GM12878 (cell line): Measurements from ENCODE around the gene TMEM208. TPM values are rescaled to one million over a fixed set of nuclear protein-coding genes. Genes with fewer than 3 reads are reported as not detected.

ENCODE experiments used
- ATAC-seq: fragments of 200-7000 bp; cut with Tn5 transposase; 3 replicates; pipeline ENCODE4 v1.9.1; 2020; ENCODE audit warnings: mild to moderate bottlenecking, moderate library complexity
- BruUV-seq: library from RNA; stranded (reverse); fragments of 400-500 nt; replicated peaks from 2 replicates; lab custom pipeline; 2021; lab: Mats Ljungman, UMichigan
- CTCF ChIA-PET: fragments of 300-600 bp; sonication (Branson Sonifier 250); formaldehyde crosslinking; extraction: SDS; loops from one replicate; lab custom pipeline; 2021; ENCODE audit warnings: inconsistent platforms; lab: Yijun Ruan, JAX
- POLR2A ChIA-PET: fragments of 350-600 bp; formaldehyde crosslinking; extraction: SDS; loops from one replicate; lab custom pipeline; 2021; ENCODE audit warnings: inconsistent platforms; lab: Charles Lee
- RAD21 ChIA-PET: fragments of 300-600 bp; sonication (Branson Sonifier 250); formaldehyde crosslinking; loops from one replicate; lab custom pipeline; 2023; ENCODE audit warnings: antibody characterized with exemption; ENCODE audit not compliant: unreplicated experiment; lab: Charles Lee
- SMC1A ChIA-PET: fragments of 300-600 bp; sonication (Branson Sonifier 250); formaldehyde crosslinking; loops from one replicate; lab custom pipeline; 2023; ENCODE audit not compliant: unreplicated experiment, uncharacterized antibody; lab: Charles Lee
- DNase-seq: peaks from one replicate; pipeline ENCODE4 v3.0.0-alpha.2; 2011; ENCODE audit warnings: low read depth, low spot score
- FAIRE-seq: peaks from 3 replicates; lab custom pipeline; 2011; peaks lifted over from hg19 to GRCh38; lab: Jason Lieb, UNC
- H2AFZ ChIP-seq: 2 replicates; pipeline ENCODE4 v1.6.0; 2011; ENCODE audit warnings: low read depth, low read length, control low read depth; ENCODE audit not compliant: control insufficient read depth
- H3K27ac ChIP-seq: 2 replicates; pipeline ENCODE4 v1.5.1; 2011; ENCODE audit warnings: control low read depth; ENCODE audit not compliant: control insufficient read depth, insufficient read depth
- H3K27me3 ChIP-seq, 2 experiments: replicated peaks in 1 of 2; 2 replicates each; pipeline versions ENCODE4 v1.6.0 to v1.6.1; 2011; ENCODE audit warnings: low read length in 1 of 2; ENCODE audit not compliant: control insufficient read depth in 2 of 2, insufficient read depth in 2 of 2
- H3K36me3 ChIP-seq, 2 experiments: 2 replicates each; pipeline ENCODE4 v1.5.1; 2011; ENCODE audit warnings: low read length in 1 of 2; ENCODE audit not compliant: control insufficient read depth in 2 of 2, insufficient read depth in 2 of 2
- H3K4me1 ChIP-seq: 2 replicates; pipeline ENCODE4 v1.6.1; 2011; ENCODE audit warnings: mild to moderate bottlenecking, low read length, moderate library complexity, mixed read lengths; ENCODE audit not compliant: control insufficient read depth, insufficient read depth
- H3K4me2 ChIP-seq: 2 replicates; pipeline ENCODE4 v1.6.0; 2011; ENCODE audit warnings: control low read depth; ENCODE audit not compliant: control insufficient read depth, insufficient read depth
- H3K4me3 ChIP-seq: fragments of 200-600 bp; sonication (generic); 2 replicates; pipeline ENCODE4 v1.5.1; 2016
- H3K79me2 ChIP-seq: 2 replicates; pipeline ENCODE4 v1.6.0; 2011; ENCODE audit warnings: low read length; ENCODE audit not compliant: control insufficient read depth, insufficient read depth
- H3K9ac ChIP-seq: 2 replicates; pipeline ENCODE4 v1.8.0; 2011; ENCODE audit warnings: low read length, control low read depth, mixed read lengths; ENCODE audit not compliant: control insufficient read depth, insufficient read depth
- H3K9me3 ChIP-seq: replicated peaks from 3 replicates; pipeline ENCODE4 v1.5.1; 2011; ENCODE audit warnings: mild to moderate bottlenecking, low read length; ENCODE audit not compliant: control insufficient read depth, insufficient read depth
- H4K20me1 ChIP-seq: 2 replicates; pipeline ENCODE4 v1.6.0; 2011; ENCODE audit not compliant: control insufficient read depth, insufficient read depth
- BACH1 ChIP-seq: fragments of 450-650 bp; IDR thresholded peaks from 2 replicates; pipeline ENCODE4 v1.6.1; 2017; ENCODE audit warnings: mild to moderate bottlenecking, borderline replicate concordance
- BHLHE40 ChIP-seq, 2 experiments: fragments of 450-650 bp in 1 of 2; IDR thresholded peaks; 2 replicates each; pipeline ENCODE4 v1.6.1; 2011 to 2017; ENCODE audit warnings: low read depth in 2 of 2, borderline replicate concordance in 1 of 2, improper control_type of control experiment in 1 of 2, low read length in 1 of 2, mild to moderate bottlenecking in 1 of 2
- EGR1 ChIP-seq, 2 experiments: IDR thresholded peaks; 1 replicate in 1 of 2; 2 replicates in 1 of 2; pipeline ENCODE4 v1.6.1; 2011 to 2012; ENCODE audit warnings: low read depth in 2 of 2, low read length in 2 of 2, borderline replicate concordance in 1 of 2, mild to moderate bottlenecking in 1 of 2, moderate library complexity in 1 of 2
- IKZF1 ChIP-seq: fragments of 450-650 bp; conservative IDR thresholded peaks from 2 replicates; pipeline ENCODE4 v1.6.1; 2017; ENCODE audit warnings: antibody characterized with exemption, mild to moderate bottlenecking
- MEF2B ChIP-seq: fragments of 450-650 bp; IDR thresholded peaks from 2 replicates; pipeline ENCODE4 v1.6.1; 2018; ENCODE audit warnings: mild to moderate bottlenecking, moderate library complexity; ENCODE audit not compliant: partially characterized antibody, poor library complexity, severe bottlenecking
- POLR2AphosphoS2 ChIP-seq: IDR thresholded peaks from 2 replicates; pipeline ENCODE4 v1.6.1; 2011; ENCODE audit warnings: low read depth, mild to moderate bottlenecking, low read length, improper control_type of control experiment, moderate library complexity
- POLR2AphosphoS5 ChIP-seq: IDR thresholded peaks from 2 replicates; pipeline ENCODE4 v1.6.1; 2011; ENCODE audit warnings: mild to moderate bottlenecking, low read length, inconsistent platforms
- TCF3 ChIP-seq: IDR thresholded peaks from 2 replicates; pipeline ENCODE4 v1.6.1; 2012; ENCODE audit warnings: low read depth, mild to moderate bottlenecking, low read length, borderline replicate concordance; ENCODE audit not compliant: insufficient read depth
- WGBS: methylation state at CpG from one replicate; pipeline ENCODE4 v1.1.6; 2016; ENCODE audit warnings: low lambda C conversion rate; ENCODE audit not compliant: insufficient replicate concordance, insufficient coverage; ENCODE audit errors: missing lambda C conversion rate; 5-methylcytosine and 5-hydroxymethylcytosine counted together
- in situ Hi-C: fragments of 300-500 bp; cut with MboI; formaldehyde crosslinking; loops from 9 replicates; pipeline ENCODE4 v1.14.3; 2018; ENCODE audit warnings: mixed read lengths
- intact Hi-C: fragments of 100-400 bp; cut with micrococcal nuclease; formaldehyde crosslinking; loops from one replicate; pipeline ENCODE4 v1.14.2; 2022; ENCODE audit not compliant: unreplicated experiment
- polyA plus RNA-seq, 11 experiments: library from polyadenylated mRNA; depleted of rRNA in 4 of 11; unstranded in 6 of 11; stranded (reverse) in 5 of 11; fragments of >200 nt; fragmentation: Nextera tagmentation in 4 of 11; fragmentation: Illumina TruSeq in 1 of 11; extraction: Ambion mirVana in 4 of 11; extraction: Trizol in 1 of 11; gene quantifications; 1 replicate in 1 of 11; 2 replicates in 10 of 11; pipeline versions ENCODE4 v1.2.1 to v1.2.3, GENCODE V29; 2011 to 2016; ENCODE audit warnings: inconsistent platforms in 2 of 11, missing spikeins in 2 of 11, low read depth in 1 of 11
- total RNA-seq, 4 experiments: library from RNA; depleted of rRNA in 3 of 4; stranded (reverse); fragments of >200 nt in 3 of 4; fragmentation: Illumina TruSeq in 1 of 4; extraction: Trizol in 1 of 4; gene quantifications; 2 replicates each; pipeline versions ENCODE4 v1.2.1 to v1.2.3, GENCODE V29; 2013 to 2021

TMEM208 gene
- total and polyA plus RNA-seq, 10 of the 15 experiments (the other 5 are each of a cell fraction or from before 2014, with no cell fraction given): 34.1 to 244 (median 54.1) TPM

DNA sequence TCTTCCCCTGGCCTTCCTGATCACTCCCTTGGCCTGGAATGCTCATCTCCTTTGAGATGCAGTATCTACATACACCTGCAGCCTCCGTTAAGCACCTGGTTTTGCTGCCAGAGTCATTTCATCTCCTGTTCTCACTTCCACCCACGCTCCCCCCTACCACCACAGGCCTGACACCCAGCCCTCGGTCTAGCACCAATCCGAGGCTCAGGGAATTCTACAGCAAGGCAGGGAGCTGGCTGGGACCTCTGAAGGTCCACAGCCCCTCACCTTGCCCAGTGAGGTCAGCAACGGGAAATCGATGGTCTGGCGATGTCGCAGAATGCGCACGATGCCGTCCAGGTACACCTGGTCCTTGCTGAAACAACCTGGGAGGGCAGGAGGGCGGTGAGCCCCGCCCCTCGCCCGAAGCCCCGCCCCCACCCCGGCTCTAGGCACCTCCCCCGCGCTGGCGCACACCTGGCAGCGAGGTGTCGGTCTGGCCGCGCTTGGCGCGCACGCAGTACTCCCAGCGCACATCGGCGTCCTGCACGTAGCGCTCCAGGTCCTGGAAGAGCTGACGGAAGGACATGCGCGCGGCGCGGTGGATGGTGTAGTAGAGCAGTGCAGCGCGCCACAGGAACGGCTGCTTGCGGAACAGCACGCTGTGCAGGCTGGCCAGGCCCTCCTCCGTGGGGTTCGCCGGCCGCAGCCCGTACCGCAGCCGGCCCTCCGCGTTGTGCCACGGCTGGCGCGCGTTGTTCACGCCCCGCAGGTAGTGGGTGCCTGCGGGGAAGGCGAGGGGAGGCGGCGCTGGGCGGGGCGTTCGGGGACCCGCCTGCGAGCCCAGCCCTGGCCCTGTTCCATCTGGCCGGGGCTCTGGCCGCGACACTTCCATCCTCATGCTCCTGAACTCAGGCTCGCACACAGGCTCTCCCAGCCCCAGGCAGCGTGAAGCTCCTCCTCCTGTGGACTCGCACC is 48.9 kb upstream of the TMEM208 start:
- Histone ChIP-seq H3K27me3 (no peaks in the 10 kb centered on the region), H3K9ac (no peak overlapping the region), H3K4me2 (peak overlapping the region; percentile 97), H3K27ac (no peak overlapping the region), H3K79me2 (peaks cover 2% of the 10 kb centered on the region), H3K4me1 (peaks cover 28% of the 10 kb centered on the region), H4K20me1 (no peaks in the 10 kb centered on the region; the same call in 1 of the 2 replicates), H3K9me3 (no peaks in the 10 kb centered on the region), H3K4me3 (peak overlapping the region; percentile 55; the same call in 1 of the 2 replicates), H3K36me3 (no peaks in the 10 kb centered on the region), H2AFZ (peak overlapping the region; percentile 29; the same call in 1 of the 2 replicates)
- intact Hi-C loops: no loop called here
- ChIA-PET SMC1A (interaction anchor here (2.1 kb wide), 1 partner anchor 15 kb away, joined by 10 read pairs; no protein-coding TSS in a partner anchor), CTCF (interaction anchor here (1.6 to 5.3 kb wide), 3 partner anchors 18 to 160 kb away, joined by 7 to 36 read pairs (median 8); partner anchors contain the start of genes FBXL8 and TRADD), RAD21 (interaction anchor here (1.1 kb wide), 1 partner anchor 15 kb away, joined by 3 read pairs; no protein-coding TSS in a partner anchor), POLR2A (interaction anchor here (0.6 to 10.9 kb wide), 3 partner anchors 11 to 149 kb away, joined by 3 to 137 read pairs (median 3); partner anchors contain the start of genes FBXL8, HSF4 and TRADD)
- in situ Hi-C loops: no loop called here
- BruUV-seq: no TSS peak
- TF ChIP-seq POLR2AphosphoS5: no peak
- no peak for TF ChIP-seq MEF2B
- TF ChIP-seq TCF3: 0 out of 2 replicates have a peak, but pooled peaks have one; percentile 44
- peak in 1 of 2 experiments; percentile 35; a peak in 1 of 4 replicates for TF ChIP-seq BHLHE40 (IDR thresholded peaks at IDR 0.05; ENCODE audit: borderline replicate concordance in 1 of 2, low read depth in 2 of 2, low read length in 1 of 2)
- TF ChIP-seq BACH1: peak; percentile 44; the same call in 1 of the 2 replicates
- TF ChIP-seq POLR2AphosphoS2: peak; percentile 41; the same call in 1 of the 2 replicates
- peak in 1 of 2 experiments; percentile 49; a peak in 1 of 3 replicates for TF ChIP-seq EGR1 (IDR thresholded peaks at IDR 0.05; ENCODE audit: borderline replicate concordance in 1 of 2, low read depth in 2 of 2, low read length in 2 of 2)
- TF ChIP-seq IKZF1: peak; percentile 28
- WGBS: 13% methylated on average over 48 of the region's 73 CpGs
- DNase-seq (no peak), FAIRE-seq (no peak), ATAC-seq (peak; percentile 43)
